Aorta (tissue), 5 donors: ENCODE results near the gene MTCP1. TPM values are rescaled to one million over a fixed set of nuclear protein-coding genes. Genes with fewer than 3 reads are reported as not detected.
A peak's percentile ranks its signal among the peaks of the same experiment; 100 is the strongest.

Experiments
- ATAC-seq: fragments of 200-7000 bp; cut with Tn5 transposase; one replicate; pipeline ENCODE4 v1.9.1; 2022; ENCODE audit warnings: moderate library complexity; ENCODE audit not compliant: low FRiP score
- DNase-seq, 2 donors: peaks; one replicate each; pipeline ENCODE4 v3.0.0-alpha.2; 2020
- H3K27ac ChIP-seq, 2 donors: one replicate each; pipeline ENCODE4 v1.5.1; 2013; ENCODE audit warnings: low read length in 2 of 2, mild to moderate bottlenecking in 2 of 2, moderate library complexity in 2 of 2, control low read depth in 1 of 2, inconsistent platforms in 1 of 2, low read depth in 1 of 2
- H3K27me3 ChIP-seq, 2 donors: one replicate each; pipeline ENCODE4 v1.6.1; 2013; ENCODE audit warnings: control low read depth in 1 of 2, low read length in 1 of 2, mild to moderate bottlenecking in 1 of 2, moderate library complexity in 1 of 2; ENCODE audit not compliant: insufficient read depth in 2 of 2, control insufficient read depth in 1 of 2
- H3K36me3 ChIP-seq, 2 donors: one replicate each; pipeline ENCODE4 v1.6.1; 2013; ENCODE audit warnings: control low read depth in 1 of 2, low read length in 1 of 2, mild to moderate bottlenecking in 1 of 2; ENCODE audit not compliant: insufficient read depth in 2 of 2, control insufficient read depth in 1 of 2
- H3K4me1 ChIP-seq, 2 donors: one replicate each; pipeline ENCODE4 v1.6.1; 2013; ENCODE audit warnings: low read length in 2 of 2, control low read depth in 1 of 2, mild to moderate bottlenecking in 1 of 2, moderate library complexity in 1 of 2; ENCODE audit not compliant: insufficient read depth in 2 of 2, control insufficient read depth in 1 of 2
- H3K4me3 ChIP-seq, 2 donors: one replicate each; pipeline ENCODE4 v1.5.1; 2013; ENCODE audit warnings: low read length in 2 of 2, control low read depth in 1 of 2, mild to moderate bottlenecking in 1 of 2
- H3K9me3 ChIP-seq: one replicate; pipeline ENCODE4 v1.6.1; 2013; ENCODE audit warnings: mild to moderate bottlenecking, low read length; ENCODE audit not compliant: control insufficient read depth
- WGBS, 2 donors: extraction: QIAGEN DNeasy Blood & Tissue Kit; methylation state at CpG; one replicate each; pipeline ENCODE4 v1.1.7; 2013; 5-methylcytosine and 5-hydroxymethylcytosine counted together
- intact Hi-C, 2 donors: fragments of 100-400 bp; cut with DNase I; formaldehyde crosslinking; loops; one replicate each; pipeline versions ENCODE4 v1.14.2 to v1.15.0; 2022
- polyA plus RNA-seq, 2 donors: library from polyadenylated mRNA; stranded (reverse); fragments of 200-250 nt; gene quantifications; one replicate each; pipeline ENCODE4 v1.2.3, GENCODE V29; 2013
- total RNA-seq, 2 donors: library from RNA; stranded (reverse); fragmentation: NEBNext Ultra II Directional; extraction: Animal tissue kit (Norgen Biotek cat#: 25700); gene quantifications; one replicate each; pipeline ENCODE4 v1.2.1, GENCODE V29; 2021
- donor health status: healthy with polysubstance abuse.
- donor health status: Bipolar disorder and iron deficiency.
- donor health status: DM: no; HTN: no; CAD: no.
- donor health status: DM: no; HTN: no; CAD: no.
- donor health status: DM: yes; HTN: yes; CAD: no.

Gene MTCP1
- total and polyA plus RNA-seq, 4 donors, result 19.6 to 29.9 (median 21.9) TPM

DNA sequence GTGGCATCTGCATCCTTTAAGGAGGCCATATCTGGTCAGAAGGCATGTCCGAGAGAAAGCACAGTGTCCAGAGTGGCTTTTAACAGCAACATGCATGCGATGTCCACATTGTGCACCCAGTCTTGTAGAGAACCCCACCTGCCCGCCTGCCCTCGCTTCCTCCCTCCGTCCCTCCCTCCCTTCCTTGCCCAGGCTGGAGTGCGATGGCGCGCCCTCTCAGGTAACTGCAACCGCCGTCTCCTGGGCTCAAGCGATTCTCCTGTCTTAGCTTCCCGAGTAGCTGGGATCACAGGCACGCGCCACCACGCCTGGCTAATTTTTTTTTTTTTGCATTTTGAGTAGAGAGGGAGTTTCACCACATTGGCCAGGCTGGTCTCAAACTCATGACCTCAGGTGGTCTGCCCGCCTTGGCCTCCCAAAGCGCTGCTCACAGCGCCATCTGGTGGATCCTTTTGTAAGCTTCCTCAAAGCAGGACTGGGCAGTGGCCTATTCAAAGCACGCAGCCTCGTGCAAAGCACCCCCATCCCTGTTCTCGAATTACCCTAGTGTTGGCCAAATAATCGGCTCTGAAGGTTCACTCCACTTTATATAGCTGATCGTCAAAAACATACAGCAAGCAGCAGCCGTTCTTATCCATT, 15.4 kb upstream of the MTCP1 start:
- ATAC-seq, result no peak

GRCh38 chrX:155071694-155072280, 851 bp upstream of the MTCP1 start:
- WGBS, 2 donors, result 1 to 29% methylated on average over 25 of the region's 25 CpGs
- H3K4me1 ChIP-seq, result no peaks in the 10 kb centered on the region
- H3K27ac ChIP-seq, result peak overlapping the region; percentile 20 to 41
- peak overlapping the region; percentile 42 to 63 for H3K4me3 ChIP-seq
- H3K36me3 ChIP-seq, result peaks cover 0 to 3% of the 10 kb centered on the region in 2 donors
- no peaks in the 10 kb centered on the region for H3K27me3 ChIP-seq
- H3K9me3 ChIP-seq, result no peaks in the 10 kb centered on the region
- intact Hi-C loops, result no loop called here
- DNase-seq (no peak), ATAC-seq (no peak)

More for the DNA sequence above, 15.4 kb upstream of the MTCP1 start:
- intact Hi-C loops, result loop anchor here in 1 of 2 donors (10.0 kb wide), 1 partner anchor 102 kb away; no protein-coding TSS in a partner anchor
- DNase-seq, result no peak
- 64 to 80% methylated on average over 19 to 24 of the region's 24 CpGs for WGBS, 2 donors
- no peaks in the 10 kb centered on the region for H3K9me3 ChIP-seq
- peaks cover 0 to 2% of the 10 kb centered on the region in 2 donors for H3K36me3 ChIP-seq
- no peaks in the 10 kb centered on the region for H3K4me1 ChIP-seq
- no peaks in the 10 kb centered on the region for H3K27me3 ChIP-seq
- no peak overlapping the region for H3K27ac ChIP-seq
- H3K4me3 ChIP-seq, result no peak overlapping the region

GRCh38 chrX:155070663-155070974, 317 bp downstream of the MTCP1 start:
- ATAC-seq (peak; percentile 35), DNase-seq (peak in 1 of 2 donors; percentile 77)
- intact Hi-C loops, result no loop called here
- H3K9me3 ChIP-seq, result no peaks in the 10 kb centered on the region
- H3K36me3 ChIP-seq, result peaks cover 0 to 3% of the 10 kb centered on the region in 2 donors
- H3K4me1 ChIP-seq, result no peaks in the 10 kb centered on the region
- peak overlapping the region in 1 of 2 donors; percentile 90 for H3K27ac ChIP-seq
- H3K27me3 ChIP-seq, result no peaks in the 10 kb centered on the region
- WGBS, 2 donors, result 0 to 40% methylated on average over 16 of the region's 16 CpGs
- H3K4me3 ChIP-seq, result peak overlapping the region; percentile 33 to 79

DNA sequence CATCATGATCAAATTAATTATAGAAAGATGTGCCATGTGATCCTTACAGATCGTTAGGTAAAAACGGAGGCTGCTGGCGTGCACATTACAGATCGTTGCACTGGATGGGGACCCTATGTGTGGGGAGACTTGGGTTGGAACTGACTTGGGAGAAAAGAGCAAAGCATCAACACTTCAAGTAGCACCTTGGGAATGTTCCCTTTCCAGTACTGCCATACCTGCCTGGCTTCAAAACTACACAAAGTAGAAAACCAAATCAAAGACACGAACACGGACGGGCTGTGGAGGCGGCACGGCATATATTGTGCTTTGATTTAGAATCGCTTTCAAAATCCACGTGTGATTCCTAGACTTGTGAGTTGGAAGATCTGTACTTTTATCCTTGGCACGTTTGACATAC, 898 bp downstream of the MTCP1 start:
- WGBS, 2 donors, result 1 to 36% methylated on average over 12 of the region's 12 CpGs
- no peak overlapping the region for H3K27ac ChIP-seq
- H3K36me3 ChIP-seq, result peaks cover 0 to 3% of the 10 kb centered on the region in 2 donors
- peak overlapping the region; percentile 33 to 79 for H3K4me3 ChIP-seq
- DNase-seq, result no peak
- intact Hi-C loops, result no loop called here
- H3K4me1 ChIP-seq, result no peaks in the 10 kb centered on the region
- H3K9me3 ChIP-seq, result no peaks in the 10 kb centered on the region
- H3K27me3 ChIP-seq, result no peaks in the 10 kb centered on the region
- no peak for ATAC-seq

DNA sequence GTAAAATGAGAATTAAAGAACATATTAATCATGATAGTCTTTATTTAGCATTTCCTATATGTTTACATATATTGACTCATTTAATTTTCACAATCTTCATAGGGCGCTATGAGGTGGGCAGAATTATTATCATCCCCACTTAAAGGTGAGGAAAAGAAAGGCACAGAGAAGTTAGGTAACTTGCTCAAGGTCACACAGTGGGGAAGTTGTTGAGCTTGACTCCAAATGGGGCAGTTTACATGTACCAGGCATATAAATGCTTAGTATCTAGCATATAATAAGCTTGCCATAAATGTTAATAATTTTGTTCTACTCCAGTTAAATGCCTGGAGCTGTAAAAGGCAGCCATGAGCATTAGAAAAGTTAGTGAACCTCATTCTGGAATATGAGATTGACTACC, 1.5 kb downstream of the MTCP1 start:
- Histone ChIP-seq H3K27me3 (no peaks in the 10 kb centered on the region), H3K36me3 (peaks cover 0 to 3% of the 10 kb centered on the region in 2 donors), H3K27ac (no peak overlapping the region), H3K9me3 (no peaks in the 10 kb centered on the region), H3K4me3 (no peak overlapping the region), H3K4me1 (no peaks in the 10 kb centered on the region)
- no peak for ATAC-seq
- intact Hi-C loops, result loop anchor here in 1 of 2 donors (5.0 kb wide), 1 partner anchor 37 kb away; no protein-coding TSS in a partner anchor
- 79 to 98% methylated on average over 1 of the region's 1 CpG for WGBS, 2 donors
- DNase-seq, result no peak

DNA sequence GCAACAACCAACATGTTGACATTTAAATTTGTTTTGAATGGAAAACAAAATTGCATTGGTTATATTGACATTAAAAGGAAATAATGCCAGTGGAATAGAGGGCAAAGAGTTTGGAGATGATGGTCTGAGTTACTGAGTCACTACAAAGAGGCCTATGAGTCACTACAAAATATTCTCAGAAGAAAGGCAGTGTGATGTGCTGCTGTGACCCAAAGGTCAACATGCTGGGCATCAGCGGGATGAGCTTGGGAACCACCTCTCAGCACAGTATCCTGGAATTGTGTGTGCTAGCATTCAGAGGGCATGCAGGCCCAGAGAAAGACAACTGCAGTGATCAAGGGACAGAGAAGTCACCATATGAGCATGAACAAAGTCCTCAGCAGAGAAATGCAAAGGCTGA, 2.8 kb downstream of the MTCP1 start:
- no peak for ATAC-seq
- Histone ChIP-seq H3K4me3 (no peak overlapping the region), H3K27me3 (no peaks in the 10 kb centered on the region), H3K27ac (no peak overlapping the region), H3K9me3 (no peaks in the 10 kb centered on the region), H3K4me1 (no peaks in the 10 kb centered on the region), H3K36me3 (no peaks in the 10 kb centered on the region)
- WGBS, 2 donors, result 67 to 75% methylated on average over 1 of the region's 1 CpG
- intact Hi-C loops, result loop anchor here in 1 of 2 donors (5.0 kb wide), 1 partner anchor 36 kb away; no protein-coding TSS in a partner anchor
- no peak for DNase-seq

DNA sequence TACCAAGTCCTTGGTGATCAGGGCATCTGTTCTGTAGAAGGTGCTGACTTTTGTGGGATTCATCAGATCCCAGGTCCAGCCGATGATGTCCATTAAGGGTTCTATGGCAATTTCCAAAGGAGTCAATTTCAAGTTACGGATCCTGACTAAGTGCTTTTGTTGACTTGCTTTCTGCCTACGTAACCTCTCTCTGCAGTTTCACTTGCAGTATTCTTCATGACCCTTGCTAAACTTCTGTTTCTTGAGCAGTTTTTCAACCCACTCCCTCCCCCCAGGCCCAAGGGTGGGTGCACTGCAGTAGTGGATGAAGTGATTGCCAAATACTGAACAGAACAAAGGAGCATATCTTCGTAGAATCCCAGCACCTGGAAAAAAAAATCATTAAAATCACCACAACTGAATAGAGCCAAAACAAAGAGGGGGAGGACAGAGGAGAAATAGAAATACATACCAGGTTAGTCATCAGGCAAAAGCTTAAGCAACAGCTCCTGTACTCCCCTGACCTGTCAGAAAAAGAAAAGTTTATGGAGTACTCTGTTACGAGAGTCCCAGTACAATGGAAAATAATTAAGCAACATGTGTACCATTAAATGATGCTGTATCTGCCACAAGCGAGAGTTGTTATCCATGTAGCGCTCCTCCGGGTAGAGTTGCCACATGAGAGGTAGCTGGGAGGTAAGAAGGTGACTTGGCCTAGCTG, 5.8 kb downstream of the MTCP1 start:
- H3K27ac ChIP-seq, result no peak overlapping the region

DNA sequence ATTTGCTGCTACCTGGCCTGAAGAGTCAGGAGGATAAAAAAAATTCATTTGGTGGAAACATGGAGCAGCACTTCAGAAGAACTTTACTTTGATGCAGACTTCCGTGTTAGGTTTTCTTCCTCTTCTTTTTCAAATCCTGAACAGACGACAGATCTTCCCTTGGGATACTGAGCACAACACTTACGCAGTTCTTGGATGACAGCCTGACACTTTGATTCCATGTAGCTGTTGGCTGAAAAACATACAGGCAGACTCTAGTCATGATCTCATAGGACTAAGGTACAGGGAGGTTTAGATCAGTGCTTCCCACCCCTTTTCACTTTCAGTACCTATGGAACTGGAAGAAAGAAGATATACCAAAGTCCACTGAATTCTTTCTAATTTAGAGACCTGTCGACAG, 9.2 kb downstream of the MTCP1 start:
- 34% methylated on average over 4 of the region's 4 CpGs for WGBS, 2 donors
- ATAC-seq (no peak), DNase-seq (no peak)
- Histone ChIP-seq H3K36me3 (peaks cover 0 to 4% of the 10 kb centered on the region in 2 donors), H3K27ac (no peak overlapping the region), H3K4me3 (no peak overlapping the region), H3K4me1 (no peaks in the 10 kb centered on the region), H3K9me3 (no peaks in the 10 kb centered on the region), H3K27me3 (no peaks in the 10 kb centered on the region)
- intact Hi-C loops, result no loop called here

More for the DNA sequence above, 5.8 kb downstream of the MTCP1 start:
- WGBS, 2 donors, result 77 to 87% methylated on average over 8 of the region's 8 CpGs
- Histone ChIP-seq H3K4me3 (no peak overlapping the region), H3K27me3 (no peaks in the 10 kb centered on the region), H3K36me3 (peaks cover 0 to 2% of the 10 kb centered on the region in 2 donors), H3K9me3 (no peaks in the 10 kb centered on the region), H3K4me1 (no peaks in the 10 kb centered on the region)
- intact Hi-C loops, result loop anchor here in 1 of 2 donors (5.0 kb wide), 1 partner anchor 33 kb away; no protein-coding TSS in a partner anchor
- no peak for ATAC-seq
- DNase-seq, result no peak
